ENCODE measurements around the gene ETFB.

ETFB gene

DNA sequence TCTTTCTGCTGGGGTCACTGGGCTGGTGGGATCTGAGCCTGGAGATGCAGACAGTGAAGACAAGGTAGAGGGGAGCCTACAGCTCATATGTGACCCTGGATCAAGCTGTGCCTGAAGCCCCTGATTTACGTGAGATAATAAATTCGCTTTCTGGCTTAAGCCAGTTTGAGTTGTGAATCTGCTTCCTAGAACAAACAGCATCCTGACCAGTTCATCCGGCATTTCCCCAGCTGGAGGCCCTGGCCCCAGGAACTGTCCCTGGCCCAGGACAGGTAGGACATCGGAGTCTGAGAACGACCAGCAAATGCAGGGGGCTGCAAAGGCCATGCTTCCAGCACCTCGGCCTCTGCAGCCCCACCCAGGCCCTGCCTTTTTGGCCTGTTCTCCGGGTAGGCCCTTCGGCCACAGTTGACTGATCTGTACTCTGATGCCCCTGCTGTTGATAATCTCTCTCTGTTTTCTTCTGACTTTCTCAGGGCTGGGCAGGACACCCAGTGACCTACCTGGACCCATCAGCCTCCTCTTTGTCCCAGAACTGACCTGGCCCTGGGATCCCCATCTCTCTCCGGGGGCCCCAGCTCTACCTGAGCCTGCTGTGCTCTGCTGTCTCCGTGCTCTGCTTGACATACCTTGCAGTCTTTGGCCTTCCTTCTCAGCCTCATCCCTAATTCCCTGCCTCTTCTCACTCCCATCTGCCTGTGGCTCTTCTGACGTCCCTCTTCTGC is 14.8 kb downstream of the ETFB start:
- no peak for DNase-seq (ENCODE audit: low read depth)

DNA sequence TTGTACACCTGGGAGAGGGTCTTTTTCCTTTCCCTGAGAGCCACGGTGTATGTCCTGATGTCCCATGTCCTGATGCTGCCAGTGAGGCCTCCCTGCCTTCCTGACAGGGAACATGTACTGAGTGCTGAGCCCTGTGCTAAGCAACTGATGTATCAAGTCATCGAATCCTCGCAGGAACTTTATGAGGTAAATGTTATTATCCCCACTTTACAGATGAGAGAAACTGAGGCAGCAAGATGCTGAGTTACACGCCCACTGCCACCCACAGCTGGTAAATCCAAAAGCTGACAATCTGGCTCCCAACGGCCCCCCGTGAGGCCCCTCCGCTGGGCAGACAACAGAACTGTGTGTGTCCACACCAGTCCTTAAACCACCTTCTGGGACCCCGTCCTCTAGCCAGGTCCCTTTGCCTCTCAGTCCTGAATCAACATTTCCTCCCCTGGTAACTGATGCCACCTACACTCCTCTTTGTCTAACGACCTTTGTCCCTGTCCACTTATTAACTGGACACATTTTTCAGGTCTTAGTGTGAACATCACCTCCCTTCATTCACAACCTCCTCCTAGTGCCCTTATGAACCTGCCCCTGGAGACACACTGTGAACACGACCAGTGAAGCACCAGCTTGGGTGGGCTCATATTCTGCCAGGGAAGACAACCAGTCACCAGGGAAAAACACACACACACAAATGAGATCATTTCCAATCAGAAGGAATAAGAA is 18.8 kb downstream of the ETFB start:
- DNase-seq (ENCODE audit: low read depth): no peak

GRCh38 chr19:51346742-51347141 is 19.4 kb downstream of the ETFB start:
- DNase-seq (ENCODE audit: low read depth): no peak

DNA sequence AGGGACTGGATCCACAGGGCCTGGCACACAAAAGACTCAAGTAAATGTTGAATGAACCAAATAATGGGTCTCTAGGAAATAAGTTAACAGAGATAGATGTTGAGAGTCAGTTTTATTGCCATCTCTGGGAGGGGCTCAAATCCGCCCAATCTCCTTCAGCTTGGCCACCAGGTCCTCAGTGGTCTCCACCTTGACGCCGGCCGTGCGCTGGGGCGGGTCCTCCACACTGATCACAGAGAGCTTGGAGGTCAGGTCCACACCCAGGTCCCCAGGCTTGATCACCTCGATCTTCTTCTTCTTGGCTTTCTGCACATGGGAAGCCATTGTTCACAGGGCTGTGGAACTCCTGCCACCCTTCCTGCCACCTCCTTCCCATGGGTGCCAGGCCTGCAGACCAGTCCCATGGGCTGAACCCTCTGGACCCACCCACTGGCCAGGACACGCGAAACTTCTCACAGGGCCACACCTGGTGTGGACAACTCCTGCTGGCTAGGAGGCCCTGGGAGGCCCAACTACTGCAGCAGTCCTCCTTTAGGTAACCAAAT is 21.0 kb downstream of the ETFB start:
- no peak for DNase-seq (ENCODE audit: low read depth)

DNA sequence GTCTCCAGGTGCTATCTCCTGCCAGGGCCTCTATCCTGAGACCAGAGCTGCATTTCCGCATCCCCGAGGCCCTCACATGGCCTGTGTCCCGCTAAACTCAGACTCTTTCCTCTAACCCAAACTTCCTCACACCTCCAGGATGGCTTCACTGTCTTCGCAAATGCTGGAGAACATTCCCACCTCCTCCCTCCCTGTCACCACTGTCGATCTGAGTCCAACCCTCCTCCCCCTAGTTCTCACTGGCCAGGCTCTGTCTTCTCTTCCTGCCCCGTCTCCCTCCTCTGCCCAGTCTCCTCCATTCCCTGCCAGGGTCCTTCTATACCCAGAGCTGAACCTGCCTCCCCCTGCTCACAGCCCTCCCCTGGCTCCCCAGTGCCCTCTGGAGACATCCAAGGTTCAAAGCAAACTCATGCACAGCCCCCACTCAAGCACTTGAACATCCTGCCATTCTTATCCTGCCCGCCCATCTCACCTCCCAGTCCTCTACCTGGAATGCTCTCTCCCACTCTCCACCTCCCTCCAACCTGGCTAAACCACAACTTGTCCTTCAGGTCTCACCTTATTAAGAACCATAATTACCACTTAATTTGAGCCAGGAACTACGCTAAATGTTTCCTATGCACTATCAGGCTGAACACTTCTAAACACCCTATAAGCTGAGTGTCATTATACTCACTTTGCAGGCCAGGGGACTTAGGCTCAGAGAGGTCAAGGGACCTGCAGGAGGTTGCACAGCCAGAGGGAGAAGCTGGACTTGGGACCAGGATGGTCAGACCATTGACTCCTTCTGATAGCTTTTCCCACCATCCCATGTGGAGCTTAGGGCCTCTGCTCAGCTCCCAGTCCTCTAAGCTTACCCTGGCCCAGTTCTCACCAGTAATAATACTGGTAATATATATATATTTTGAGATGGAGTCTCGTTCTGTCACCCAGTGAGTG is 23.3 kb downstream of the ETFB start:
- no peak for DNase-seq (ENCODE audit: low read depth)

- no peak for DNase-seq (ENCODE audit: low read depth)
Measured at GRCh38 chr19:51341976-51342580, 24.1 kb downstream of the ETFB start, which contains the start of gene VSIG10L. Gene VSIG10L, minus strand, starts transcription at chr19:51342139. Its CDS starts 15 bp downstream, at chr19:51342124.

- no peak for DNase-seq (ENCODE audit: low read depth)
Measured at GRCh38 chr19:51341066-51341465, 25.1 kb downstream of the ETFB start.

DNA sequence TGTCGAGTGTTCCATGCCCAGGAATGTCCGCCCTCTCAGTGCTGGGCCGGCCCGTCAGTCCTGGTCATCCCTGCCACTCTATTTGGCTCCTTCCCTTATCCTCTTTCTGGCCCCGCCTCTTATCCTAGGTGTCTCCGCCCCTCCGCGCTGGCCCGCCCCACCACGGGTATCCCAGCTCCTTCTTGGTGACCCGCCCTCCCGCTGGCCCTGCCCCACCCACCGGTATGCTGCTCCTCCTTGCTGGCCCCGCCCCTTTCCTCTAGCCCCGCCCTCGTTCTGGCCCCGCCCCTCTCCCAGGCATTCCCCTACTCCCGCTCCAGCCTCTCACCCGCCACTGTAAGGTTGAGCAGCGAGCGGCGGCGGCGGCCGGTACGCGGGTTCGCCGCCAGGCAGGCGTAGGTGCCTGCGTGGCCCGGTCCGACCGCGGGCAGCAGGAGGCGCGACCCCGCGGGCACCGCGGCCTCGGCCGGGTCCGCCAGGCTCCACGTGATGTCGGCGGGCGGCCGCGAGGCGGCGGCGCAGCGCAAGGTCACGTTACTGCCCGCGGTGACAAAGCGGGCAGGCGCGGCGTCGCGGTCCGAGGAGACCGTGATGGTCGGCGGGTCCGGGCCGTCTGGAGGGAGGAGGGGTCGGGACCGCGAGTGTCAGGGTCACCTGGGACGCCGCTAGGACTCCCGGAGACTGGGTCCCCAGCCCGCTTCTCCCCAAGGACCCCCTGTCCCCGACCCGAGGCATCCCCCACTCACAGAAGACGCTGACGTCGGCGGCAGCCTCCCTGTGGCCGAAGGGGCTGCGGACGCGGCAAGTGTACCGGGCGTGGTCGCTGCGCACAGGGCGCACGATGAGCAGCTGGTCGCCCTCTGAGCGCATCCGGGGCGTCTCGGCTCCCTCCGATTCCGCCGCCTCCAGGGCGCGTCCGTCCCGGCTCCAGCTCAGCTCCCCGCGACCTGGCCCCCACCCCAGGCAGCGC is 26.2 kb downstream of the ETFB start:
- peak; percentile 84 for DNase-seq (ENCODE audit: low read depth)

DNA sequence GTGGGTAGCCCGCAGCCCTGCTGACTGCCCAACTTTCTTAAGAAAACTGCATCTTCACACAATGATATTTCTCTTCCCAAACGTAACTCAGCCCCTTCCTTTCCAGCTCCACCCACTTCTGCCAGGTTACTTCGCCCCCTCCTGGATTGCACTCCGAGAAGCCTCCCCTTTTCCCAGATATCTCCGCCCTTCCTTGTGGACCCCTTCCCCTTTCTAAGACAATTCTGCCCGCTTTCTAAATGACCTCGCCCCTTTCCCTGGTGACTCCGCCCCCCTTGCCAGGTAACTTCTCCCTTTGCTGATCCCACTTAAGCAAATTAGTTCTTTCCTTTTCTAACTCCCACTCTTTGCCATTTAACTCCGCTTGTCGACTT is 26.9 kb downstream of the ETFB start:
- DNase-seq (ENCODE audit: low read depth): no peak

GRCh38 chr19:51338563-51339312 is 27.4 kb downstream of the ETFB start:
- DNase-seq (ENCODE audit: low read depth): peak; percentile 72

DNA sequence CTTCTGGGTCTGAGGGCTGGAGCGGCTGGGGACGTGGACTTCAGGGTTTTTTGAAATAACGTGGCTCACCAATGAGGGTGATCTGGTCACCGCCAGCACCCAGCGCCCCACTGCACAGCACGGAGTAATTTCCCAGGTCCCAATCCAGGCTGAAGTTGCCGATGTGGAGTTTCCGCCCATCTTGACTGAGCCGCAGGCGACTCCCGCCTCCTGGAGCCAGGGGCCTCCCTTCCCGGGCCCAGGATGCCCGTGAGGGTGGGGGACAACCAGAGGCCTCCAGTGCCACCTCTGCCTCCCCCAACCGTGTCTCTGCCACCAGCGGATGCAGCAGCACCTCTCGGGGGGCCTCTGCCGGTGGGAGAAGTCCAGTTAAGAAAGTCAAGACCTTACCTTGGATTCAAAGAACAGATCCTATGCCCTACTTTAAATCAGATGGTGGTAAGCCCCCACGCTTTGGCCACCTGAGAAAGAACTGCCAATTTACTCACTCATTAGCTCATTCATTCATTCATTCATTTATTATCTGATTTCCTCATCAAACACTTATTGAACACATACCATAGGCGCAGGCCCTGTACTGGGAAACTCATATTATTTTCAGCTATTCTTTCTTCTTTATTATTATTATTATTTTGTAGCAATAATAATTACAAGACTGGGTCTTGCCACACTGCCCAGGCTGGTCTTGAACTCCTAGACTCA is 28.2 kb downstream of the ETFB start:
- no peak for DNase-seq (ENCODE audit: low read depth)

- DNase-seq (ENCODE audit: low read depth): no peak
Measured at GRCh38 chr19:51337141-51337860, 28.9 kb downstream of the ETFB start.

DNA sequence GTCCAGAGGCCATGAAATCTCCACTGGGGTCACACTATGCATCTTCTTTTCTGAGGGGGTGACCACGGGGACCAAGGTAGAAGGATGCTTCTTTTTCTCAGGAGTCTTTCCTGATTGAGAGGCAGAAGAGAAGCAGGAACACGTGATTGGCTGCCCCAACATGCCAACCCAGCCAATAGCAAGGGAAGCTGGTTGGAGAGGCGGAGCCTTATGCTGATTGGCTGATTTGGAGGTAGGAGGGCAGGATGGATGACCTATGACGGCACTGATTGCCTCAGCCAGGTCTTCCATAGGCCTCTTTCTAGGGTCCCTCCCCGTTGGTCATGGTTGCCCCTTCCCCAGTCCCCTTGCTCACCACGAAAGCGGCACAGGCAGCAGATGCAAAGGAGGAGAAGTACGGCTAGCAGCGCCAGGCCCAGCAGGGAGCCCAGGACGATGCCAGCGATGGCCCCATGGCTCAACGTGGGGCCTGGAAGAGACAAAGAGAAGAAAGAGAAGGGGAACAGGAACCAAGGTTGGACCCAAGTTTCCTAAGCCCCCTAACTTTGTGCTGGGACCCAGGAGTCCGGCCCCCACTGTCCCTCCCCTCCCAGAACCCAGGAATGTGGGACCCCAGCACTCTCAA is 32.2 kb downstream of the ETFB start:
- DNase-seq (ENCODE audit: low read depth): no peak

- no peak for DNase-seq (ENCODE audit: low read depth)
Measured at GRCh38 chr19:51331716-51332115, 34.5 kb downstream of the ETFB start.

GRCh38 chr19:51331193-51331592 is 35.0 kb downstream of the ETFB start:
- no peak for DNase-seq (ENCODE audit: low read depth)

DNA sequence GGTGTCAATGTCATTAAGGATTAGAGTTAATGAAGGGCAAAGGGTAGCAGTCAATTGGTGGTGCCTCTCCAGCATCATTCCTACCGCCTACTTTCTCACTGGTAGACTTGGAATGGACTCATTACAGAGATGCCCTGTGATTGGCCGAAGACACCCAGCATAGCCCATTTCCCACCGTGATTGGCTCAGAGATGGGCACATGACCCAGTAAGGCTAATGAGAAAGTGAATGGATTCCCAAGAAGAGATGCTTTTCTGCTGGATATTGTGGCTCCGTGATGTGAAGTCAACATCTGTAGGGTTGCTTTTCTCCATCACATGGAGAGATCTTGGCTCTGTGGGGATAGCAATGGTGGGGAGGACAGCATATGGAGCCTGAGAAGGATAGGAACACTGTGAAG is 35.8 kb downstream of the ETFB start:
- no peak for DNase-seq (ENCODE audit: low read depth)

GRCh38 chr19:51329411-51329810 is 36.8 kb downstream of the ETFB start:
- no peak for DNase-seq (ENCODE audit: low read depth)

Data from stimulated activated CD8-positive, alpha-beta memory T cell treated with anti-CD3 and anti-CD28 coated beads, Interleukin-15, amount 100 ng/mL, for 1 hour (primary cell).